Measurements from ENCODE around the gene GNMT. TPM values are rescaled to one million over a fixed set of nuclear protein-coding genes. Genes with fewer than 3 reads are reported as not detected.

GNMT gene
- total and polyA plus RNA-seq, 8 donors = 0.79 to 2.3 (median 0.96) TPM

DNA sequence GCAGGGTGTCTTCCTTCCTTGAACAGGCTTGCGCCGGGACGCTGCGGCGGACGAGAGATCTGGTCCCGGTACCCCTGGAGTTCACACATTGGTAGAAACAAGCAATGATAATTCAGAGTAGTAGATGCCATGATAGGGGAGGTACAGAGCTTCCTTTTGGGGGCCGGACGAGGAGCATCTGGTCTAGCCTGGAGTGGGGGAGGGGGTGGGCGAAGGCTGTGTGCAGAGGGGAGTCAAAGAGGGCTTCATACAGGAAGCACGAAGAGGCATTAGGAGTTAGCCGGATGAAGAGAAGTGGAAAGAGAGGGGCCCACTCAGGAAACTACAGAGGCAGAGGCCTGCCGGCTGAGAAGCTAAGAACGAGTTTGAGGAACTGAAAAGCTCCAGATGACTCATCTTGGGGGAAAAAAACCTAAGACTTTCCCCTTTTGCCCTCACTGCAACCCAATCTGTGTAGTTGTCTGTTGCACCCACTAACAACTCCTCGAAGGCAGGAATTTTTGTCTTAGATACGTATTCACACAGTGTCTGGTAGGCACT lies 30.7 kb upstream of the GNMT start:
- peak overlapping the region; percentile 94 to 98 for H3K27ac ChIP-seq
- H3K4me3 ChIP-seq = peak overlapping the region; percentile 80 to 96
- ATAC-seq = peak; percentile 40
- peaks cover 21 to 65% of the 10 kb centered on the region in 2 donors for H3K4me1 ChIP-seq
- intact Hi-C loops (cut with DNase I) = no loop called here
- H3K27me3 ChIP-seq = peaks cover 0 to 8% of the 10 kb centered on the region in 2 donors
- peaks cover 0 to 13% of the 10 kb centered on the region in 2 donors for H3K36me3 ChIP-seq
- DNase-seq = peak in 3 of 4 donors; percentile 54 to 71 (median 66)
- no peak for TF ChIP-seq CTCF (IDR thresholded peaks at IDR 0.05)
- H3K9me3 ChIP-seq = no peaks in the 10 kb centered on the region

GRCh38 chr6:42932412-42932811 lies 28.1 kb upstream of the GNMT start:
- peak overlapping the region in 1 of 2 donors; percentile 98 for H3K27ac ChIP-seq
- no peaks in the 10 kb centered on the region for H3K9me3 ChIP-seq
- no peaks in the 10 kb centered on the region for H3K27me3 ChIP-seq
- DNase-seq (no peak), ATAC-seq (no peak)
- no peak for TF ChIP-seq CTCF (IDR thresholded peaks at IDR 0.05)
- intact Hi-C loops (cut with DNase I) = no loop called here
- peak overlapping the region in 1 of 2 donors; percentile 80 for H3K4me3 ChIP-seq
- peaks cover 21 to 76% of the 10 kb centered on the region in 2 donors for H3K4me1 ChIP-seq
- H3K36me3 ChIP-seq = peaks cover 0 to 39% of the 10 kb centered on the region in 2 donors

- H3K36me3 ChIP-seq = peaks cover 0 to 47% of the 10 kb centered on the region in 2 donors
- peak overlapping the region in 1 of 2 donors; percentile 80 for H3K4me3 ChIP-seq
- H3K4me1 ChIP-seq = peaks cover 21 to 68% of the 10 kb centered on the region in 2 donors
- no peaks in the 10 kb centered on the region for H3K9me3 ChIP-seq
- intact Hi-C loops (cut with DNase I) = no loop called here
- peak overlapping the region in 1 of 2 donors; percentile 98 for H3K27ac ChIP-seq
- ATAC-seq (no peak), DNase-seq (no peak)
- H3K27me3 ChIP-seq = no peaks in the 10 kb centered on the region
- TF ChIP-seq CTCF (IDR thresholded peaks at IDR 0.05) = no peak
Measured at GRCh38 chr6:42933205-42933604, 27.3 kb upstream of the GNMT start.

DNA sequence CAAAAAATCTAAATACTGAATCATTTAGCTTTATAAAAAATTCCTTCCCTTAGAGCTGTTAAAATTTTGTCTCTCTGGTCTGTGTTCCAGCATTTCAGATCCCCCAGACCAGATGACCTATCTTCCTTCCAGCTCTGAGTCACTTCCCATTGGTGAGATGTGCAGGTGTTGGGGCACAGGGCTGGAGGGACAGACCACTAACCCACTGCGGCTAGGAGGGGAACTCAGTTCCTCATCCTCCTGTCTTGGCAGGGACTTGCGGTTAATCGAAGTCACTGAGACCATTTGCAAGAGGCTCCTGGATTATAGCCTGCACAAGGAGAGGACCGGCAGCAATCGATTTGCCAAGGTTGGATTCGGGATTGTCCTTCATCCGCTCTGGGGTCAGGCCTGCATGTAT lies 25.2 kb upstream of the GNMT start:
- intact Hi-C loops (cut with DNase I) = no loop called here
- no peak overlapping the region for H3K4me3 ChIP-seq
- no peak for ATAC-seq
- H3K27ac ChIP-seq = peak overlapping the region in 1 of 2 donors; percentile 13
- H3K4me1 ChIP-seq = peaks cover 14 to 56% of the 10 kb centered on the region in 2 donors
- no peak for TF ChIP-seq CTCF (IDR thresholded peaks at IDR 0.05)
- peaks cover 0 to 68% of the 10 kb centered on the region in 2 donors for H3K36me3 ChIP-seq
- H3K9me3 ChIP-seq = no peaks in the 10 kb centered on the region
- DNase-seq = peak in 1 of 4 donors; percentile 9
- H3K27me3 ChIP-seq = no peaks in the 10 kb centered on the region

DNA sequence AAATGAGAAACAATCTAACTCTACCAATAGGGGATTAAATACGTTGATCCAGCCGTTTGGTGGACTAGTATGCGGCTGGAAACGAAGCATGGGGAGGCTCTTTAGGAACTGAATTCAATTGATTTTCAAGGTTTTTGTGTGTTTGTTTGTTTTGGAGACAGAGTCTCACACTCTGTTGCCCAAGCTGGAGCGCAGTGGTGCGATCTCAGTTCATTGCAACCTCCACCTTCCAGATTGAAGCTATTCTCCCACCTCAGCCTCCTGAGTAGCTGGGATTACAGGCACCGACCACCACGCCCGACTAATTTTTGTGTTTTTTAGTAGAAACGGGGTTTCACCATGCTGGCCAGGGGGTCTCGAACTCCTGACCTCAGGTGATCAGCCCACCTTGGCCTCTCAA lies 24.2 kb upstream of the GNMT start:
- Histone ChIP-seq H3K4me3 (no peak overlapping the region), H3K4me1 (peaks cover 5 to 45% of the 10 kb centered on the region in 2 donors), H3K36me3 (peaks cover 0 to 78% of the 10 kb centered on the region in 2 donors), H3K27me3 (no peaks in the 10 kb centered on the region), H3K9me3 (no peaks in the 10 kb centered on the region), H3K27ac (no peak overlapping the region)
- ATAC-seq = no peak
- peak in 1 of 4 donors; percentile 24 for DNase-seq
- no peak for TF ChIP-seq CTCF (IDR thresholded peaks at IDR 0.05)
- intact Hi-C loops (cut with DNase I) = no loop called here
